ENCODE measurements around the gene CYB5A.

CYB5A gene

GRCh38 chr18:74261053-74261713, 30.6 kb downstream of the CYB5A start:
- Histone ChIP-seq H3K4me3 (ENCODE audit: low read depth, low read length) (no peak overlapping the region), H3K36me3 (no peaks in the 10 kb centered on the region), H3K27me3 (no peaks in the 10 kb centered on the region), H3K9me3 (no peaks in the 10 kb centered on the region), H3K4me1 (peaks cover 6% of the 10 kb centered on the region)
- TF ChIP-seq CTCF (IDR thresholded peaks at IDR 0.05; ENCODE audit: low read depth, low read length) = no peak
- DNase-seq = no peak

- Histone ChIP-seq H3K27me3 (no peaks in the 10 kb centered on the region), H3K9me3 (no peaks in the 10 kb centered on the region), H3K4me3 (ENCODE audit: low read depth, low read length) (no peak overlapping the region), H3K36me3 (no peaks in the 10 kb centered on the region), H3K4me1 (peaks cover 14% of the 10 kb centered on the region)
- no peak for DNase-seq
- no peak for TF ChIP-seq CTCF (IDR thresholded peaks at IDR 0.05; ENCODE audit: low read depth, low read length)
Observed at GRCh38 chr18:74259347-74259746, 32.4 kb downstream of the CYB5A start.

GRCh38 chr18:74257083-74257482, 34.7 kb downstream of the CYB5A start:
- no peak for DNase-seq
- H3K9me3 ChIP-seq = no peaks in the 10 kb centered on the region
- H3K4me3 ChIP-seq (ENCODE audit: low read depth, low read length) = no peak overlapping the region
- peaks cover 14% of the 10 kb centered on the region for H3K4me1 ChIP-seq
- no peak for TF ChIP-seq CTCF (IDR thresholded peaks at IDR 0.05; ENCODE audit: low read depth, low read length)
- H3K36me3 ChIP-seq = no peaks in the 10 kb centered on the region
- H3K27me3 ChIP-seq = no peaks in the 10 kb centered on the region

GRCh38 chr18:74256190-74256589, 35.6 kb downstream of the CYB5A start:
- no peaks in the 10 kb centered on the region for H3K36me3 ChIP-seq

GRCh38 chr18:74255131-74255616, 36.6 kb downstream of the CYB5A start:
- TF ChIP-seq CTCF (IDR thresholded peaks at IDR 0.05; ENCODE audit: low read depth, low read length) = no peak
- peak; percentile 31 for DNase-seq
- H3K9me3 ChIP-seq = no peaks in the 10 kb centered on the region

More at GRCh38 chr18:74256190-74256589, 35.6 kb downstream of the CYB5A start:
- TF ChIP-seq CTCF (IDR thresholded peaks at IDR 0.05; ENCODE audit: low read depth, low read length) = no peak
- peak; percentile 70 for DNase-seq
- no peak overlapping the region for H3K4me3 ChIP-seq (ENCODE audit: low read depth, low read length)
- no peaks in the 10 kb centered on the region for H3K27me3 ChIP-seq
- H3K9me3 ChIP-seq = no peaks in the 10 kb centered on the region
- peaks cover 14% of the 10 kb centered on the region for H3K4me1 ChIP-seq

GRCh38 chr18:74252039-74252395, 39.7 kb downstream of the CYB5A start:
- TF ChIP-seq CTCF (IDR thresholded peaks at IDR 0.05; ENCODE audit: low read depth, low read length) = no peak
- no peaks in the 10 kb centered on the region for H3K36me3 ChIP-seq

More at GRCh38 chr18:74255131-74255616, 36.6 kb downstream of the CYB5A start:
- Histone ChIP-seq H3K4me1 (peaks cover 14% of the 10 kb centered on the region), H3K36me3 (no peaks in the 10 kb centered on the region), H3K4me3 (ENCODE audit: low read depth, low read length) (no peak overlapping the region), H3K27me3 (no peaks in the 10 kb centered on the region)

More at GRCh38 chr18:74252039-74252395, 39.7 kb downstream of the CYB5A start:
- Histone ChIP-seq H3K27me3 (no peaks in the 10 kb centered on the region), H3K4me1 (peaks cover 9% of the 10 kb centered on the region), H3K4me3 (ENCODE audit: low read depth, low read length) (no peak overlapping the region), H3K9me3 (no peaks in the 10 kb centered on the region)
- DNase-seq = no peak
